Liver (tissue), 9 donors: ENCODE measurements around the gene AKTIP. TPM values are rescaled to one million over a fixed set of nuclear protein-coding genes. Genes with fewer than 3 reads are reported as not detected.

Experiments
- DNase-seq: peaks from one replicate; pipeline ENCODE4 v3.0.0-alpha.2; 2017; ENCODE audit warnings: low spot score
- H3K27ac ChIP-seq, 2 donors: one replicate each; pipeline ENCODE4 v1.7.0; 2013; ENCODE audit warnings: inconsistent platforms in 2 of 2, low read length in 2 of 2, control low read depth in 1 of 2, low read depth in 1 of 2, mild to moderate bottlenecking in 1 of 2
- H3K27me3 ChIP-seq, 4 donors: one replicate each; pipeline versions ENCODE4 v1.6.1 to v1.7.0; 2013; ENCODE audit warnings: low read length in 3 of 4, inconsistent platforms in 1 of 4, mild to moderate bottlenecking in 1 of 4, moderate library complexity in 1 of 4; ENCODE audit not compliant: control insufficient read depth in 4 of 4, insufficient read depth in 4 of 4
- H3K36me3 ChIP-seq, 4 donors: one replicate each; pipeline versions ENCODE4 v1.6.1 to v1.7.0; 2013; ENCODE audit warnings: low read length in 3 of 4, mild to moderate bottlenecking in 3 of 4, low read depth in 1 of 4, moderate library complexity in 1 of 4; ENCODE audit not compliant: control insufficient read depth in 4 of 4, insufficient read depth in 3 of 4
- H3K4me1 ChIP-seq, 4 donors: one replicate each; pipeline versions ENCODE4 v1.6.1 to v1.7.0; 2013; ENCODE audit warnings: low read length in 3 of 4, mild to moderate bottlenecking in 3 of 4, moderate library complexity in 1 of 4; ENCODE audit not compliant: control insufficient read depth in 4 of 4, insufficient read depth in 4 of 4
- H3K4me3 ChIP-seq, 3 donors: one replicate each; pipeline versions ENCODE4 v1.6.1 to v1.7.0; 2013; ENCODE audit warnings: low read length in 3 of 3, control low read depth in 1 of 3, low read depth in 1 of 3, mild to moderate bottlenecking in 1 of 3
- H3K9ac ChIP-seq, 2 donors: one replicate each; pipeline ENCODE4 v1.7.0; 2013; ENCODE audit warnings: low read length in 2 of 2, mild to moderate bottlenecking in 2 of 2, moderate library complexity in 2 of 2, control low read depth in 1 of 2, low read depth in 1 of 2
- H3K9me3 ChIP-seq, 4 donors: one replicate each; pipeline versions ENCODE4 v1.6.1 to v1.7.0; 2013; ENCODE audit warnings: low read length in 3 of 4; ENCODE audit not compliant: control insufficient read depth in 4 of 4
- ATF3 ChIP-seq: IDR thresholded peaks from 2 replicates; pipeline ENCODE4 v1.6.1; 2016; ENCODE audit warnings: antibody characterized with exemption
- CTCF ChIP-seq: fragments of 150-350 bp; IDR thresholded peaks from 2 replicates; pipeline ENCODE4 v1.5.1; 2017; ENCODE audit warnings: improper control_type of control experiment, low read depth, low read length; ENCODE audit not compliant: missing input control
- EGR1 ChIP-seq, 2 donors: IDR thresholded peaks; 2 replicates each; pipeline ENCODE4 v1.6.1; 2016 to 2018; ENCODE audit warnings: antibody characterized with exemption in 2 of 2, low read depth in 2 of 2
- FOXA1 ChIP-seq: IDR thresholded peaks from 2 replicates; pipeline ENCODE4 v1.6.1; 2016; ENCODE audit warnings: antibody characterized with exemption
- FOXA2 ChIP-seq: IDR thresholded peaks from 2 replicates; pipeline ENCODE4 v1.6.1; 2016; ENCODE audit warnings: antibody characterized with exemption
- GABPA ChIP-seq, 2 donors: IDR thresholded peaks in 1 of 2; conservative IDR thresholded peaks in 1 of 2; 2 replicates each; pipeline ENCODE4 v1.6.1; 2016; ENCODE audit warnings: antibody characterized with exemption in 2 of 2, mild to moderate bottlenecking in 1 of 2, moderate library complexity in 1 of 2
- HNF4A ChIP-seq, 2 donors: conservative IDR thresholded peaks; 2 replicates each; pipeline ENCODE4 v1.6.1; 2016; ENCODE audit warnings: antibody characterized with exemption in 2 of 2, mild to moderate bottlenecking in 2 of 2
- HNF4G ChIP-seq: IDR thresholded peaks from 2 replicates; pipeline ENCODE4 v1.6.1; 2016; ENCODE audit warnings: antibody characterized with exemption
- JUND ChIP-seq, 2 donors: IDR thresholded peaks; 2 replicates each; pipeline ENCODE4 v1.6.1; 2016; ENCODE audit warnings: antibody characterized with exemption in 2 of 2
- MAX ChIP-seq: IDR thresholded peaks from 2 replicates; pipeline ENCODE4 v1.6.1; 2016; ENCODE audit warnings: antibody characterized with exemption
- NR2F2 ChIP-seq: IDR thresholded peaks from 2 replicates; pipeline ENCODE4 v1.6.1; 2016; ENCODE audit warnings: antibody characterized with exemption
- RAD21 ChIP-seq, 2 donors: IDR thresholded peaks; 2 replicates each; pipeline ENCODE4 v1.6.1; 2016; ENCODE audit warnings: antibody characterized with exemption in 2 of 2, mild to moderate bottlenecking in 2 of 2
- REST ChIP-seq: IDR thresholded peaks from 2 replicates; pipeline ENCODE4 v1.6.1; 2016; ENCODE audit warnings: antibody characterized with exemption, mild to moderate bottlenecking
- RXRA ChIP-seq, 2 donors: IDR thresholded peaks; 2 replicates each; pipeline ENCODE4 v1.6.1; 2017 to 2018; ENCODE audit warnings: antibody characterized with exemption in 2 of 2, mild to moderate bottlenecking in 1 of 2
- TAF1 ChIP-seq: conservative IDR thresholded peaks from 2 replicates; pipeline ENCODE4 v1.6.1; 2016; ENCODE audit warnings: antibody characterized with exemption, mild to moderate bottlenecking
- YY1 ChIP-seq: IDR thresholded peaks from 2 replicates; pipeline ENCODE4 v1.6.1; 2016; ENCODE audit warnings: antibody characterized with exemption, mild to moderate bottlenecking
- ZBTB33 ChIP-seq: IDR thresholded peaks from 2 replicates; pipeline ENCODE4 v1.6.1; 2016; ENCODE audit warnings: antibody characterized with exemption
- WGBS: extraction: QIAGEN DNeasy Blood & Tissue Kit; methylation state at CpG from one replicate; pipeline ENCODE4 v1.1.7; 2013; 5-methylcytosine and 5-hydroxymethylcytosine counted together
- polyA plus RNA-seq, 2 donors: library from polyadenylated mRNA; stranded (reverse) in 1 of 2; unstranded in 1 of 2; fragments of 200-250 nt in 1 of 2; fragments of >200 nt in 1 of 2; fragmentation: Nextera tagmentation in 1 of 2; extraction: Ambion mirVana in 1 of 2; gene quantifications; one replicate each; pipeline versions ENCODE4 v1.2.1 to v1.2.3, GENCODE V29; 2013 to 2015
- total RNA-seq, 2 donors: library from RNA; depleted of rRNA; stranded (reverse); fragments of >200 nt; gene quantifications; one replicate each; pipeline ENCODE4 v1.2.3, GENCODE V29; 2014
- donor health status: healthy.
- donor health status: healthy.
- donor health status: healthy.
- donor health status: healthy.
- donor health status: healthy.

AKTIP gene
- total and polyA plus RNA-seq, 4 donors, result 7.5 to 47.1 (median 20.4) TPM

GRCh38 chr16:53457670-53458069 lies 45.3 kb downstream of the AKTIP start:
- Histone ChIP-seq H3K4me3 (no peak overlapping the region), H3K27ac (no peak overlapping the region), H3K9ac (no peak overlapping the region), H3K27me3 (no peaks in the 10 kb centered on the region), H3K9me3 (no peaks in the 10 kb centered on the region), H3K36me3 (peaks cover 4 to 70% (median 65%) of the 10 kb centered on the region in 4 donors), H3K4me1 (no peaks in the 10 kb centered on the region)
- DNase-seq, result no peak
- TF ChIP-seq CTCF (no peak), HNF4G (no peak), REST (no peak), TAF1 (no peak), JUND (IDR thresholded peaks at IDR 0.05) (no peak), FOXA1 (no peak), EGR1 (IDR thresholded peaks at IDR 0.05; ENCODE audit: low read depth in 2 of 2) (no peak), HNF4A (conservative IDR thresholded peaks at IDR 0.05) (no peak), NR2F2 (no peak), GABPA (IDR thresholded peaks at IDR 0.05 in 1 of 2, conservative IDR thresholded peaks at IDR 0.05 in 1 of 2) (no peak)
- 86% methylated on average over 2 of the region's 2 CpGs for whole genome bisulfite sequencing

- peaks cover 4 to 71% (median 65%) of the 10 kb centered on the region in 4 donors for H3K36me3 ChIP-seq
- H3K4me1 ChIP-seq, result no peaks in the 10 kb centered on the region
- no peaks in the 10 kb centered on the region for H3K9me3 ChIP-seq
- WGBS, result 81% methylated on average over 2 of the region's 2 CpGs
- no peaks in the 10 kb centered on the region for H3K27me3 ChIP-seq
- no peak overlapping the region for H3K9ac ChIP-seq
- DNase-seq, result no peak
- H3K27ac ChIP-seq, result no peak overlapping the region
- TF ChIP-seq FOXA1 (no peak), NR2F2 (no peak), HNF4A (conservative IDR thresholded peaks at IDR 0.05) (no peak), ZBTB33 (no peak), YY1 (no peak), RAD21 (IDR thresholded peaks at IDR 0.05) (no peak), RXRA (IDR thresholded peaks at IDR 0.05) (no peak), REST (no peak), JUND (IDR thresholded peaks at IDR 0.05) (no peak), MAX (no peak), FOXA2 (no peak), ATF3 (no peak), HNF4G (no peak)
- no peak overlapping the region for H3K4me3 ChIP-seq
Observed at GRCh38 chr16:53456625-53457024, 46.4 kb downstream of the AKTIP start.
